ENCODE data around the gene ATP2A1.

ATP2A1 gene

DNA sequence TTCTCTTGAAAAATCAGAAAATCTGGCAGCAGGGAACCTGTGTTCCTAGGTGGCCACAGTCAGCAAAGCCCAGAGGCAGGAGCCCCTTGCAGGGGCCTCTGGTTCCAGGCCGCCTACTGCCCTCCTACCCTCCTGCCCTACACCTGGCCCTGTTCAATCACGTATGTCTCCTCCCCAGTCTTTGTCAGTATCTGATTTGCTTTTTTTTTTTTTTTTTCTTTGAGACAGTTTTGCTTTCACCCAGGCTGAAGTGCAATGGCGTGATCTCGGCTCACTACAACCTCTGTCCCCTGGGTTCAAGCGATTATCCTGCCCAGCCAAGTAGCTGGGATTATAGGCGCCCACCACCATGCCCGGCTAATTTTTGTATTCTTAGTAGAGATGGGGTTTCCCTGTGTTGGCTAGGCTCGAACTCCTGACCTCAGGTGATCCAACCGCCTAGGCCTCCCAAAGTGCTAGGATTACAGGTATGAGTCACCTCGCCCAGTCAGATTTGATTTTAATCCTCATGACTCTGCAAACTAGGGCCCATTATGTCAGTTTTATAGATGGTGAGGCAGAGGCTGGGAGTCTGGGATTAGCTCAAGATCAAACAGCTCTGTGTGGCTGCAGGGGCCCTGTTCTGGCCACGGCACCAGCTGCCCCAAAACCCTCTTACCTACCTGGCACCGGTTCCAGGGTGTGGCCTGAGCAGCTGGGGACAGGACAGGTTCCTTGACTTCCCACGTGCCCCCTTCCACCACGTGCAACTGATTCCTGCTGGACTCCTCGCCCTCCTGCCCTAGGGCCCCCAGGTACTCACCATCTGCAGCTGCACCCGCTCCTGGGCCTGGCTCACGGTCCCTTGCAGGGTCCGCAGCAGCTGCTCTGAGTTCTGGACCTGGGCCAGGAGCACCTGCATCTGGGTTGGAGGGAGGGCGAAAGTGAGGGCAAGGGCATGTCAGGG is 32.1 kb downstream of the ATP2A1 start:
- Histone ChIP-seq H3K9ac (ENCODE audit: low read length) (no peak overlapping the region), H3K4me2 (ENCODE audit: low read length) (no peak overlapping the region), H4K8ac (ENCODE audit: low read depth, low read length) (no peak overlapping the region), H3K79me2 (ENCODE audit: control insufficient read depth, insufficient read depth, low read length) (no peaks in the 10 kb centered on the region), H3K79me1 (ENCODE audit: low read length) (no peaks in the 10 kb centered on the region), H3K4me3 (ENCODE audit: low read length) (no peak overlapping the region), H2AK5ac (ENCODE audit: low read length) (no peak overlapping the region), H3K4me1 (ENCODE audit: control insufficient read depth, low read depth, low read length) (no peaks in the 10 kb centered on the region), H4K5ac (ENCODE audit: low read length) (no peak overlapping the region), H3K27ac (ENCODE audit: low read depth, low read length) (no peak overlapping the region), H2BK5ac (ENCODE audit: low read length) (no peak overlapping the region), H3K27me3 (ENCODE audit: insufficient read depth, low read length, poor library complexity) (no peaks in the 10 kb centered on the region), H3K56ac (ENCODE audit: low read length) (no peak overlapping the region), H2BK15ac (replicated peaks; ENCODE audit: low read depth) (no peak overlapping the region), H3K36me3 (ENCODE audit: control insufficient read depth, insufficient read depth, low read length) (no peaks in the 10 kb centered on the region), H3K4ac (ENCODE audit: low read depth, low read length) (no peak overlapping the region), H2BK120ac (ENCODE audit: low read depth, low read length) (no peak overlapping the region), H3K23ac (ENCODE audit: low read length) (no peak overlapping the region), H3K18ac (ENCODE audit: low read length) (no peak overlapping the region)
- DNase-seq: peak; percentile 9
- WGBS (ENCODE audit: extremely low coverage, insufficient coverage, low lambda C conversion rate): no CpG with 5 or more reads among the region's 19 CpGs

DNA sequence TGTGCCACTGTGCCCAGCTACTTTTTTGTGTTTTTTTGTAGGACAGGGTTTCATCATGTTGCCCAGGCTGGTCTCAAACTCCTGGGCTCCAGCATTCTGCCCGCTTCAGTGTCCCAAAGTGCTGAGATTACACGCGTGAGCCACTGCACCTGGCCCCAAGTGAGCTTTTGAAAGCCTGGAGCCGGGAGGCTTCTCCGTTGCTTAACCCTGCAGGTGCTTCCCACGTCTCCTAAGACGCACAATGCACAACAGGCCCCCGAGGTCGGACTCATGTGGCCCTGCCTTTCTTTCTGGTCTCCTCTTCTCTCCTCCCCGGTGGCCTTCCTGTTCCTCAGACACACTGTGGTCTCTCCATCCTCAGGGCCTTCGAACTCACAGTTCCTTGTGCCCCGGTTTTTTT is 34.3 kb downstream of the ATP2A1 start:
- H3K18ac ChIP-seq (ENCODE audit: low read length): no peak overlapping the region
- no peak overlapping the region for H3K56ac ChIP-seq (ENCODE audit: low read length)
- H3K4me1 ChIP-seq (ENCODE audit: control insufficient read depth, low read depth, low read length): no peaks in the 10 kb centered on the region
- no peaks in the 10 kb centered on the region for H3K36me3 ChIP-seq (ENCODE audit: control insufficient read depth, insufficient read depth, low read length)
- DNase-seq: no peak
- no peak overlapping the region for H4K8ac ChIP-seq (ENCODE audit: low read depth, low read length)
- no CpG with 5 or more reads among the region's 12 CpGs for WGBS (ENCODE audit: extremely low coverage, insufficient coverage, low lambda C conversion rate)
- no peaks in the 10 kb centered on the region for H3K79me1 ChIP-seq (ENCODE audit: low read length)
- no peak overlapping the region for H3K4me2 ChIP-seq (ENCODE audit: low read length)
- H3K79me2 ChIP-seq (ENCODE audit: control insufficient read depth, insufficient read depth, low read length): no peaks in the 10 kb centered on the region
- no peak overlapping the region for H2AK5ac ChIP-seq (ENCODE audit: low read length)
- no peak overlapping the region for H3K4me3 ChIP-seq (ENCODE audit: low read length)
- H3K27me3 ChIP-seq (ENCODE audit: insufficient read depth, low read length, poor library complexity): no peaks in the 10 kb centered on the region
- no peak overlapping the region for H2BK5ac ChIP-seq (ENCODE audit: low read length)
- no peak overlapping the region for H3K27ac ChIP-seq (ENCODE audit: low read depth, low read length)
- H2BK15ac ChIP-seq (replicated peaks; ENCODE audit: low read depth): no peak overlapping the region
- H3K4ac ChIP-seq (ENCODE audit: low read depth, low read length): no peak overlapping the region
- H3K9ac ChIP-seq (ENCODE audit: low read length): no peak overlapping the region
- no peak overlapping the region for H2BK120ac ChIP-seq (ENCODE audit: low read depth, low read length)
- no peak overlapping the region for H4K5ac ChIP-seq (ENCODE audit: low read length)
- H3K23ac ChIP-seq (ENCODE audit: low read length): no peak overlapping the region

DNA sequence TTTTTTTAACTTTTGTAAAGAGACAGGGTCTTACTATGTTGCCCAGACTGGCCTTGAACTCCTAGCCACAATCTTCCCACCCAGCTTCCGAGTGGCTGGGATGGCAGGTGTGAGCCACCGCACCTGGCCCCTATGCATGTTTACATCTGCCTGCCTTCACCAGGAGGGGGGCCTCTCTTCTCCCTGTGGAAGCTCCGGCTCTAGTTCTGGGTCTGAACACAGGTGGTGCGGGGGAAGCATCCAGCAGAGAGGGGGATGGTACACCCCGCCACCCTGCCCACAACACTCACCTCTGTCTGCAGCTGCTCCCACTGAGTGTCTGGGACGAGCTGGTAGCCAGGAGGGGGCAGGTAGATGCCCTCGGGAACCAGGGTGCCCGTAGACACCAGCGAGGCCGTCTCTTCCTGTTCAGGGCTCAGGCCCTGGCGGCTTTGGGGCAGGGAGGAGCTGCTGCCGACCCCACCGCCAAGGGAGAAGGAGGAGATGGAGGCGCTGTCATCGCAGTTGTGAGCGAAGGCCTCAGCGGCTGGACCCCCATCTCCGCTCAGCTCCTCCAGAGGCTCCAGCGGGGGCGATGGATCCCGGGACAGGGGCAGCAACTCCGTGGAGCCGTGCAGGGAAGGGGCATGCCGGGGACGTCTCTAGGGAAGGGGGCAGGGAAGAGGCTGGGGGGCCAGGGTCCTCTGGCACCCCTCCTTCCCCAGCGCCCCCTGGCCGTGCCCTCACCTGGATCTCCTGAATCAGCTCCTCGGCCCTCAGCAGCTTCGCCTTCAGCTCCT is 35.8 kb downstream of the ATP2A1 start:
- no peak overlapping the region for H3K56ac ChIP-seq (ENCODE audit: low read length)
- no peaks in the 10 kb centered on the region for H3K79me2 ChIP-seq (ENCODE audit: control insufficient read depth, insufficient read depth, low read length)
- H3K4ac ChIP-seq (ENCODE audit: low read depth, low read length): no peak overlapping the region
- H2BK5ac ChIP-seq (ENCODE audit: low read length): no peak overlapping the region
- H4K5ac ChIP-seq (ENCODE audit: low read length): no peak overlapping the region
- WGBS (ENCODE audit: extremely low coverage, insufficient coverage, low lambda C conversion rate): no CpG with 5 or more reads among the region's 29 CpGs
- H2BK15ac ChIP-seq (replicated peaks; ENCODE audit: low read depth): no peak overlapping the region
- no peak overlapping the region for H3K4me2 ChIP-seq (ENCODE audit: low read length)
- no peak overlapping the region for H3K27ac ChIP-seq (ENCODE audit: low read depth, low read length)
- H3K79me1 ChIP-seq (ENCODE audit: low read length): no peaks in the 10 kb centered on the region
- H4K8ac ChIP-seq (ENCODE audit: low read depth, low read length): no peak overlapping the region
- H3K9ac ChIP-seq (ENCODE audit: low read length): no peak overlapping the region
- no peak overlapping the region for H3K18ac ChIP-seq (ENCODE audit: low read length)
- no peak overlapping the region for H2BK120ac ChIP-seq (ENCODE audit: low read depth, low read length)
- H3K4me1 ChIP-seq (ENCODE audit: control insufficient read depth, low read depth, low read length): no peaks in the 10 kb centered on the region
- no peak overlapping the region for H3K4me3 ChIP-seq (ENCODE audit: low read length)
- H3K36me3 ChIP-seq (ENCODE audit: control insufficient read depth, insufficient read depth, low read length): no peaks in the 10 kb centered on the region
- DNase-seq: no peak
- no peak overlapping the region for H2AK5ac ChIP-seq (ENCODE audit: low read length)
- no peaks in the 10 kb centered on the region for H3K27me3 ChIP-seq (ENCODE audit: insufficient read depth, low read length, poor library complexity)
- no peak overlapping the region for H3K23ac ChIP-seq (ENCODE audit: low read length)

DNA sequence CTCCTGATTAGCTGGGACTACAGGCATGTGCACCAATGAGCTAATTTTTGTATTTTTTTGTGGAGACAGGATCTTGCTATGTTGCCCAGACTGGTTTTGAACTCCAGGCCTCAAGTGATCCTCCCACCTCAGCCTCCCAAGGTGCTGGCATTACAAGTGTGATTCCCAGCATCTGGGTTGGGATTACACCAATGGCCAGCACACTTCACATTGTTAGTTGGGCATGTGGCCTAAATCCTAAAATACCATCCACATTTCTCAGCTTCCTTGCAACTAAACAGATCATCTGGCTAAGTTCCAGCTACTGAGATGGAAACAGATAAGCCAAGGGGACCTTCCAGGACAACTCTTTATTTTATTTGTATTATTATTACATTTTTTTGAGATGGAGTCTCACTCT is 36.9 kb downstream of the ATP2A1 start:
- Histone ChIP-seq H4K5ac (ENCODE audit: low read length) (no peak overlapping the region), H3K4me3 (ENCODE audit: low read length) (no peak overlapping the region), H3K27ac (ENCODE audit: low read depth, low read length) (no peak overlapping the region), H3K4me1 (ENCODE audit: control insufficient read depth, low read depth, low read length) (no peaks in the 10 kb centered on the region), H2AK5ac (ENCODE audit: low read length) (no peak overlapping the region), H2BK15ac (replicated peaks; ENCODE audit: low read depth) (no peak overlapping the region), H3K36me3 (ENCODE audit: control insufficient read depth, insufficient read depth, low read length) (no peaks in the 10 kb centered on the region), H3K4ac (ENCODE audit: low read depth, low read length) (no peak overlapping the region), H3K27me3 (ENCODE audit: insufficient read depth, low read length, poor library complexity) (no peaks in the 10 kb centered on the region), H3K4me2 (ENCODE audit: low read length) (no peak overlapping the region), H3K23ac (ENCODE audit: low read length) (no peak overlapping the region), H3K79me1 (ENCODE audit: low read length) (no peaks in the 10 kb centered on the region), H2BK120ac (ENCODE audit: low read depth, low read length) (no peak overlapping the region), H4K8ac (ENCODE audit: low read depth, low read length) (no peak overlapping the region), H3K79me2 (ENCODE audit: control insufficient read depth, insufficient read depth, low read length) (no peaks in the 10 kb centered on the region), H2BK5ac (ENCODE audit: low read length) (no peak overlapping the region), H3K9ac (ENCODE audit: low read length) (no peak overlapping the region), H3K18ac (ENCODE audit: low read length) (no peak overlapping the region), H3K56ac (ENCODE audit: low read length) (no peak overlapping the region)
- no peak for DNase-seq

DNA sequence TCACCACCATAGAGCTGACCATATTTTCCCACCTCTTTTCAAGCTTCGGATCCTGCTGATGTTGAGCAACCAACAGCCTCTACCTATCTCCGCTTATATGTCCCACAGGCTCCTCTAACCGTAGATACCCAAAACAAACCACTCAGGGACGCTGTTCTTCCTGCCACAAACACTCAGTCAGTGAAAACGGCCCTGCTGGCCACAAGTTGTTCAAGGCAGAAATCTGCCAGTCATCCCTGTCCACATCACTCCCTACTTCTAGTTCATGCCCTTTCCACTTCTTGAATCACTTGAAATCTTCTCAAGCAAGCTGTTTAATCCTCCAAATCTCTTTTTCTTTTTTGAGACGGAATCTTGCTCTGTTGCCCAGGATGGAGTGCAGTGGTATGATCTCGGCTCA is 38.8 kb downstream of the ATP2A1 start:
- no peak overlapping the region for H3K56ac ChIP-seq (ENCODE audit: low read length)
- no peak overlapping the region for H2BK15ac ChIP-seq (replicated peaks; ENCODE audit: low read depth)
- H3K79me2 ChIP-seq (ENCODE audit: control insufficient read depth, insufficient read depth, low read length): no peaks in the 10 kb centered on the region
- no peak overlapping the region for H2AK5ac ChIP-seq (ENCODE audit: low read length)
- H3K36me3 ChIP-seq (ENCODE audit: control insufficient read depth, insufficient read depth, low read length): no peaks in the 10 kb centered on the region
- no peak overlapping the region for H2BK120ac ChIP-seq (ENCODE audit: low read depth, low read length)
- H3K9ac ChIP-seq (ENCODE audit: low read length): no peak overlapping the region
- no peak for DNase-seq
- H3K23ac ChIP-seq (ENCODE audit: low read length): no peak overlapping the region
- no peak overlapping the region for H2BK5ac ChIP-seq (ENCODE audit: low read length)
- H3K79me1 ChIP-seq (ENCODE audit: low read length): no peaks in the 10 kb centered on the region
- H4K8ac ChIP-seq (ENCODE audit: low read depth, low read length): no peak overlapping the region
- no peaks in the 10 kb centered on the region for H3K4me1 ChIP-seq (ENCODE audit: control insufficient read depth, low read depth, low read length)
- WGBS (ENCODE audit: extremely low coverage, insufficient coverage, low lambda C conversion rate): no CpG with 5 or more reads among the region's 7 CpGs
- no peak overlapping the region for H3K18ac ChIP-seq (ENCODE audit: low read length)
- no peaks in the 10 kb centered on the region for H3K27me3 ChIP-seq (ENCODE audit: insufficient read depth, low read length, poor library complexity)
- no peak overlapping the region for H3K4me2 ChIP-seq (ENCODE audit: low read length)
- H3K27ac ChIP-seq (ENCODE audit: low read depth, low read length): no peak overlapping the region
- no peak overlapping the region for H3K4me3 ChIP-seq (ENCODE audit: low read length)
- H4K5ac ChIP-seq (ENCODE audit: low read length): no peak overlapping the region
- no peak overlapping the region for H3K4ac ChIP-seq (ENCODE audit: low read depth, low read length)

Measured in mesendoderm (in vitro differentiated cells).